ENCODE data around the gene BNIP3.

BNIP3 gene

GRCh38 chr10:132002004-132002403, 20.3 kb upstream of the BNIP3 start:
- Histone ChIP-seq H3K27ac (no peak overlapping the region), H3K27me3 (ENCODE audit: insufficient read depth, low read depth) (no peaks in the 10 kb centered on the region), H3K4me3 (IDR thresholded peaks at IDR 0.05; ENCODE audit: insufficient read depth, low read depth, low read length) (no peak overlapping the region), H3K9ac (no peak overlapping the region), H2AFZ (ENCODE audit: low read depth) (no peak overlapping the region), H3K36me3 (ENCODE audit: insufficient read depth) (no peaks in the 10 kb centered on the region), H4K20me1 (ENCODE audit: insufficient read depth) (no peaks in the 10 kb centered on the region), H3K79me2 (ENCODE audit: insufficient read depth, low read depth) (no peaks in the 10 kb centered on the region), H3K4me2 (no peak overlapping the region), H3K4me1 (ENCODE audit: low read depth, poor library complexity, severe bottlenecking) (no peaks in the 10 kb centered on the region)
- TF ChIP-seq CTCF (conservative IDR thresholded peaks at IDR 0.05; ENCODE audit: low read depth, low read length): no peak

- no peak overlapping the region for H3K4me2 ChIP-seq
- no peaks in the 10 kb centered on the region for H4K20me1 ChIP-seq (ENCODE audit: insufficient read depth)
- no peak for TF ChIP-seq CTCF (conservative IDR thresholded peaks at IDR 0.05; ENCODE audit: low read depth, low read length)
- no peaks in the 10 kb centered on the region for H3K36me3 ChIP-seq (ENCODE audit: insufficient read depth)
- H3K27ac ChIP-seq: no peak overlapping the region
- no peak overlapping the region for H2AFZ ChIP-seq (ENCODE audit: low read depth)
- no peaks in the 10 kb centered on the region for H3K4me1 ChIP-seq (ENCODE audit: low read depth, poor library complexity, severe bottlenecking)
- no peak overlapping the region for H3K4me3 ChIP-seq (IDR thresholded peaks at IDR 0.05; ENCODE audit: insufficient read depth, low read depth, low read length)
- H3K27me3 ChIP-seq (ENCODE audit: insufficient read depth, low read depth): no peaks in the 10 kb centered on the region
- H3K79me2 ChIP-seq (ENCODE audit: insufficient read depth, low read depth): no peaks in the 10 kb centered on the region
- H3K9ac ChIP-seq: no peak overlapping the region
These were observed 19.7 kb upstream of the BNIP3 start for GRCh38 chr10:132001238-132001972.

DNA sequence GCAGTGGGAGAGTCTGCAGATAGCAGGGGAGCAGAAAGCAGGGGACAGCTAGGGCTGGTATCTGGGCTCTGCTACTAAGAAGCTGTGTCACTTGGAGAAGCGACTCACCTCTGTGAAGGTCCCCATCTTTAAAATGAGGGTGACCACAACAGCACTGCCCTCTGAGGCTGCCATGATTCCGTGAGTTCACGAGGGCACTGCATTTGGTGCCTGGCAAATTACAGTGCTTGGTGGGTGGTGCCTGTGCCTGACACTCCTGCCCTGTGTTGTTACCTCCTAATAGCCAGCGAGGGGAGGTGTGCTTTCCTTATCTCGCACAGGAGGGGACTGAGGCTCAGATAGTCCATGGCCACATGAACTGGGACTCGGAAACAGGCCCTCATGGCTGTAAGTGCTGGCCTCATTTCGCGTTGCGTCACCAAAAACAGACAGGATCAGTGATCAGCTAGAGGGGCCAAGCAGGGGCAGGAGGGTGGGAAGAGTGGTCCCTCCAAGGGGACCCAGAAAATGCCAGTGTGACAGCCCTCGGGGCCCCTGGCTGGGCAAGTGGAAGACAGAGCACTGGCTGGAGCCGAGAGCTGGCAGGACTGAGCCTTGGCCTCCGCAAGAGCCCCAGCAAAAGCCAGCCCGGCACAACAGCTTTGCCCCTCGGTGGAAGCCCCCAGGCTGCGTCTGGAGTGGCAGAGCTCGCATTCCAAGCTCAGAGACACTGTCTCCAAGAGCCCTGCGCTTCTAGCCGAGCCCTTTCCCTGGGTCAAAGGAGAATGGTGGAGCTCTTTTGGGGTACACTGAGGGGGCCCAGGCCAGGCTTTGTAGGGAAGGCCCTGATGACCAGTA, 17.3 kb upstream of the BNIP3 start:
- H3K36me3 ChIP-seq (ENCODE audit: insufficient read depth): no peaks in the 10 kb centered on the region
- no peaks in the 10 kb centered on the region for H4K20me1 ChIP-seq (ENCODE audit: insufficient read depth)
- no peak overlapping the region for H3K4me3 ChIP-seq (IDR thresholded peaks at IDR 0.05; ENCODE audit: insufficient read depth, low read depth, low read length)
- no peak overlapping the region for H2AFZ ChIP-seq (ENCODE audit: low read depth)
- H3K27ac ChIP-seq: no peak overlapping the region
- no peak overlapping the region for H3K4me2 ChIP-seq
- H3K4me1 ChIP-seq (ENCODE audit: low read depth, poor library complexity, severe bottlenecking): no peaks in the 10 kb centered on the region
- H3K79me2 ChIP-seq (ENCODE audit: insufficient read depth, low read depth): no peaks in the 10 kb centered on the region
- no peaks in the 10 kb centered on the region for H3K27me3 ChIP-seq (ENCODE audit: insufficient read depth, low read depth)
- TF ChIP-seq CTCF (conservative IDR thresholded peaks at IDR 0.05; ENCODE audit: low read depth, low read length): no peak
- no peak overlapping the region for H3K9ac ChIP-seq

- Histone ChIP-seq H2AFZ (ENCODE audit: low read depth) (no peak overlapping the region), H3K9ac (no peak overlapping the region), H3K4me3 (IDR thresholded peaks at IDR 0.05; ENCODE audit: insufficient read depth, low read depth, low read length) (no peak overlapping the region)
These were observed 16.5 kb upstream of the BNIP3 start for GRCh38 chr10:131998050-131998844.

More at GRCh38 chr10:131998050-131998844, 16.5 kb upstream of the BNIP3 start:
- Histone ChIP-seq H3K27me3 (ENCODE audit: insufficient read depth, low read depth) (no peaks in the 10 kb centered on the region), H3K36me3 (ENCODE audit: insufficient read depth) (no peaks in the 10 kb centered on the region), H4K20me1 (ENCODE audit: insufficient read depth) (no peaks in the 10 kb centered on the region), H3K4me1 (ENCODE audit: low read depth, poor library complexity, severe bottlenecking) (no peaks in the 10 kb centered on the region), H3K79me2 (ENCODE audit: insufficient read depth, low read depth) (no peaks in the 10 kb centered on the region), H3K4me2 (no peak overlapping the region), H3K27ac (no peak overlapping the region)
- no peak for TF ChIP-seq CTCF (conservative IDR thresholded peaks at IDR 0.05; ENCODE audit: low read depth, low read length)

Data from KMS-11 (cell line).